ENCODE measurements around the gene BBS9. TPM values are rescaled to one million over a fixed set of nuclear protein-coding genes. Genes with fewer than 3 reads are reported as not detected.

Gene BBS9
- total RNA-seq, 2 experiments from 2014 or later: 6.0 to 7.7 TPM

DNA sequence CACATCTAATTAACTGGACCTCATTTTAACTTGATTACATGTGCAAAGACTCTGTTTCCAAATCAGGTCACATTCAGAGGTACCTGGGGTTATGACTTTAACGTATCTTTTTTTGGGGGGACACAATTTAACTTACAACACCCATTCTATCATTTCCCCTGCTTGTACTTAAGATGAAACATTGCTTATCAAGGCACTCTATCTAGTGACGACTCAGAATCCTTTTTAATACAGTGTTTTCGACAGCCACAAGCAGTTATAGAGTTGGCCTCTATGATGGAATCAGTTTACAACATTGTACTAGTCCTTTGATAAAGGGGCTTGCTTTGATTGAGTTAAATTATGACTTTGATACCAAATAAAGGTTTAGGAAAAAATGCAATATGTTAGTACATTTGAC lies 22.7 kb downstream of the BBS9 start:
- Mint-ChIP-seq H3K4me3 (no peak overlapping the region), H3K27me3 (no peaks in the 10 kb centered on the region), H3K27ac (no peak overlapping the region), H3K9me3 (no peaks in the 10 kb centered on the region), H3K36me3 (ENCODE audit: low read depth) (peaks cover 2% of the 10 kb centered on the region), H3K4me1 (ENCODE audit: low read depth) (no peaks in the 10 kb centered on the region)
- ATAC-seq (no peak), DNase-seq (no peak)
- TF ChIP-seq, protein P1, sequence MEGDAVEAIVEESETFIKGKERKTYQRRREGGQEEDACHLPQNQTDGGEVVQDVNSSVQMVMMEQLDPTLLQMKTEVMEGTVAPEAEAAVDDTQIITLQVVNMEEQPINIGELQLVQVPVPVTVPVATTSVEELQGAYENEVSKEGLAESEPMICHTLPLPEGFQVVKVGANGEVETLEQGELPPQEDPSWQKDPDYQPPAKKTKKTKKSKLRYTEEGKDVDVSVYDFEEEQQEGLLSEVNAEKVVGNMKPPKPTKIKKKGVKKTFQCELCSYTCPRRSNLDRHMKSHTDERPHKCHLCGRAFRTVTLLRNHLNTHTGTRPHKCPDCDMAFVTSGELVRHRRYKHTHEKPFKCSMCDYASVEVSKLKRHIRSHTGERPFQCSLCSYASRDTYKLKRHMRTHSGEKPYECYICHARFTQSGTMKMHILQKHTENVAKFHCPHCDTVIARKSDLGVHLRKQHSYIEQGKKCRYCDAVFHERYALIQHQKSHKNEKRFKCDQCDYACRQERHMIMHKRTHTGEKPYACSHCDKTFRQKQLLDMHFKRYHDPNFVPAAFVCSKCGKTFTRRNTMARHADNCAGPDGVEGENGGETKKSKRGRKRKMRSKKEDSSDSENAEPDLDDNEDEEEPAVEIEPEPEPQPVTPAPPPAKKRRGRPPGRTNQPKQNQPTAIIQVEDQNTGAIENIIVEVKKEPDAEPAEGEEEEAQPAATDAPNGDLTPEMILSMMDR (IDR thresholded peaks at IDR 0.05): no peak
- intact Hi-C loops (cut with micrococcal nuclease): no loop called here
- POLR2A ChIA-PET: no interaction called here
- CTCF ChIA-PET: no interaction called here

DNA sequence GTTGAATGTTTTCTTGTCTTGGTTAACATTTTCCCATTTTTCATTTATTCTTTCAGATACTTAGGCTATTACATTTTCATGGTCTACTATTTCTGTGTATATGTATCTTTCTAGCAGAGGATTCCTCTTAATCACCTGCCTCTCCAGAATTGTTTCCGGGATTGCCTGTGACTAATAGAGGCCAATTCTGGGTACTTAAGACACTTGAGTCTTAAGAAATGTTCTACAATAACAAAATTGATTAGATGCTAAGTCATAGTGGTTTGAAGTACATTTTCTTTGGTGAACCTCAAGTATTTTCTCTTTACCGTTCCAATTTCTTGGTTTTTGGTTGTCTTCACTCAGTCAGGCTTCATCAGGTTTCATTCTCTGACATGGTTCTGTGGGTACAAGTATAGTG lies 26.4 kb downstream of the BBS9 start:
- H3K36me3 Mint-ChIP-seq (ENCODE audit: low read depth): peaks cover 2% of the 10 kb centered on the region
- TF ChIP-seq, protein P1 (IDR thresholded peaks at IDR 0.05): no peak
- no peaks in the 10 kb centered on the region for H3K27me3 Mint-ChIP-seq
- H3K4me3 Mint-ChIP-seq: no peak overlapping the region
- DNase-seq (no peak), ATAC-seq (no peak)
- intact Hi-C loops (cut with micrococcal nuclease): no loop called here
- no peaks in the 10 kb centered on the region for H3K9me3 Mint-ChIP-seq
- no peak overlapping the region for H3K27ac Mint-ChIP-seq
- POLR2A ChIA-PET: no interaction called here
- CTCF ChIA-PET: no interaction called here
- H3K4me1 Mint-ChIP-seq (ENCODE audit: low read depth): no peaks in the 10 kb centered on the region

DNA sequence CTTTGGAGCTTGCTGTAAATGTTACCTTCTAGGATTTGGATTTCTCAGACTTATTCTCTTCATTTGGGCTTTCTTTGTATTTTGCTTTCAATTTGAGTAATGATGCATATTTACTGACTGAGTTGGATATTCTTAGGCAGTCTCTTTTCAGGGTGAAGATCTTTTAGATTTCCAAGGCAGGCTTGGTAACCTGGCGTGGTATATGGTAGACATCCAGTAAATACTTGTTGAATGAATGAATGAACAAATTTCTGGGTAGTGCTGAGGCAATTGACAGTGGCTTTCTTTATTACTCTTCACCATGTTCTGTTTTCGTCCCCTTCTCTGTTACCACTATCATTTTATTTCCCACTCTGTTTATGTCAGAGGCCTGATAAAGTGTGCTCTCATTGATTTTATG lies 27.1 kb downstream of the BBS9 start:
- Mint-ChIP-seq H3K4me3 (no peak overlapping the region), H3K27ac (no peak overlapping the region), H3K4me1 (ENCODE audit: low read depth) (no peaks in the 10 kb centered on the region), H3K9me3 (no peaks in the 10 kb centered on the region), H3K36me3 (ENCODE audit: low read depth) (peaks cover 7% of the 10 kb centered on the region), H3K27me3 (no peaks in the 10 kb centered on the region)
- ATAC-seq: no peak
- POLR2A ChIA-PET: no interaction called here
- intact Hi-C loops (cut with micrococcal nuclease): no loop called here
- DNase-seq: no peak
- CTCF ChIA-PET: interaction anchor here (1.5 kb wide), 1 partner anchor 16 kb away, joined by 4 read pairs; no protein-coding TSS in a partner anchor
- TF ChIP-seq, protein P1 (IDR thresholded peaks at IDR 0.05): no peak

DNA sequence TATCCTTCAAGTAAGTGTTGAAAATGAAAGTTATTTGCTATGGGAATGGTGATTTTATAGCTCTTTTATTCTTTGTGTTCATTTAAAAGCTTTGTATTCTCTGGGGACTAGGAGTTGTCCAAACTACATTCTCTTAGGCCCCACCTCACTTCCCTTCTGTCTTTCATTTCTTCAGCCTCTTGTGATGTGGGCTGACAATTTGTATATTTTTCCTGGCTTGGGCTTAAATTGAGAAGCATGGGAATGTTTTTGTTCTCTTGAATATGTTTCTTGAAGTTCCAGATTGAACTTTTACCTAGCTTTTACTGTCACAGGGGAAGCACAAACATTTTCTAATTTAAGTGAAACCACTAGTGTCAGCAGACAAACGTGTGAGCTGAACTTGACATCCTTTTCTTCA lies 27.9 kb downstream of the BBS9 start:
- ATAC-seq (no peak), DNase-seq (no peak)
- intact Hi-C loops (cut with micrococcal nuclease): no loop called here
- Mint-ChIP-seq H3K27ac (no peak overlapping the region), H3K27me3 (no peaks in the 10 kb centered on the region), H3K4me1 (ENCODE audit: low read depth) (no peaks in the 10 kb centered on the region), H3K36me3 (ENCODE audit: low read depth) (peaks cover 14% of the 10 kb centered on the region), H3K9me3 (no peaks in the 10 kb centered on the region), H3K4me3 (no peak overlapping the region)
- CTCF ChIA-PET: interaction anchor here (1.5 kb wide), 1 partner anchor 15 kb away, joined by 4 read pairs; no protein-coding TSS in a partner anchor
- POLR2A ChIA-PET: no interaction called here
- TF ChIP-seq, protein P1 (IDR thresholded peaks at IDR 0.05): no peak

DNA sequence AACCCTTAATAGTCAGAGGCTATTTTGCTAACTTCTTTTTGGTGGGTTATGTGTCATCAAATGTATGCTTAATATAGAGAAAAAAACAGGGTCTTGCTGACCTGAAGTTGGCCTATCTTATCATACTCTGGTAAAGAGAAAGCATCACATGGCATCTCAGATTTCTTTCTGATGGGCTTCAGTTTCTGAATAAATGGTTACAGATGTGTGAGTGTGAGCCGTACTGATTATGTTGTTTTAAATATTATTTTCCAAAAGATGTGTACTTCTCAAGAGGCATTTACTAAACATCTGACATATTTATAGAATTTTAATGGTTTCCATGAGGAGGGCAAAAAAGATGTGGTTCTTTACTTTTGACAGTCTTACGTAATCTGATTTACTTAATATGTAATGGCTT lies 28.4 kb downstream of the BBS9 start:
- POLR2A ChIA-PET: no interaction called here
- TF ChIP-seq, protein P1 (IDR thresholded peaks at IDR 0.05): no peak
- ATAC-seq (no peak), DNase-seq (no peak)
- Mint-ChIP-seq H3K4me3 (no peak overlapping the region), H3K9me3 (no peaks in the 10 kb centered on the region), H3K27me3 (no peaks in the 10 kb centered on the region), H3K4me1 (ENCODE audit: low read depth) (no peaks in the 10 kb centered on the region), H3K36me3 (ENCODE audit: low read depth) (peaks cover 19% of the 10 kb centered on the region), H3K27ac (no peak overlapping the region)
- CTCF ChIA-PET: interaction anchor here (1.5 kb wide), 1 partner anchor 15 kb away, joined by 4 read pairs; no protein-coding TSS in a partner anchor
- intact Hi-C loops (cut with micrococcal nuclease): no loop called here
